HUES64 (cell line): ENCODE data around the gene LMX1B.

Experiments
- H3K27ac ChIP-seq: 2 replicates; pipeline ENCODE4 v1.7.0; 2013; ENCODE audit warnings: low read depth, low read length, inconsistent platforms
- H3K27me3 ChIP-seq: 2 replicates; pipeline ENCODE4 v1.6.1; 2013; ENCODE audit warnings: mild to moderate bottlenecking, low read length; ENCODE audit not compliant: insufficient read depth
- H3K36me3 ChIP-seq: 2 replicates; pipeline ENCODE4 v1.6.1; 2013; ENCODE audit warnings: mild to moderate bottlenecking, low read length; ENCODE audit not compliant: insufficient read depth
- H3K4me1 ChIP-seq: 2 replicates; pipeline ENCODE4 v1.6.1; 2013; ENCODE audit warnings: mild to moderate bottlenecking, low read length, moderate library complexity; ENCODE audit not compliant: insufficient read depth
- H3K4me3 ChIP-seq: 2 replicates; pipeline ENCODE4 v1.5.1; 2013; ENCODE audit warnings: mild to moderate bottlenecking, low read length, moderate library complexity
- H3K9ac ChIP-seq: 2 replicates; pipeline ENCODE4 v1.6.1; 2013; ENCODE audit warnings: mild to moderate bottlenecking, low read depth, low read length
- H3K9me3 ChIP-seq: 2 replicates; pipeline ENCODE4 v1.6.1; 2013; ENCODE audit warnings: low read depth, low read length; ENCODE audit not compliant: insufficient read depth
- WGBS: fragments of 150-250, 120-280 bp; methylation state at CpG from one replicate; pipeline ENCODE4 v1.1.7; 2013; ENCODE audit warnings: missing lambda C conversion rate; 5-methylcytosine and 5-hydroxymethylcytosine counted together

The LMX1B gene

DNA sequence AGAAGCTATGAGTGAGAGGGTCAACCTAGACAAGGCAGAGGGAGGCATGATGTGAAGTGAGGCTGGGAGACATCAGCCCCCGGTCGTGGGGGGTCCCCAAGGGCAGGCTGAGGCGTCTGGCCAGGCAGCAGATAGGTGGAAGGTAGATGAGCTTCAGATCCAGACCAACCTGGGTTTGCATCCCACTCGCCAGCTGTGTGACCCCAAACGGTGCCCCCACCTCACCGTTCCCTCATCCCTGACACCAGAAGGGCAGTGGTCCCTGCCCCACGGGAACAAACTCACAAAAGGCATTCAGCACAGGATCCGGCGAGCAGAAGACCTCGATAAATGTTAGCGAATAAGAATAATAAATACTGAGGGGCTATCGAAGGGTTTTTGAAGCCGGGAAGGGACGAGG lies 27.5 kb upstream of the LMX1B start:
- H3K27ac ChIP-seq, result no peak overlapping the region
- H3K9me3 ChIP-seq, result no peaks in the 10 kb centered on the region
- peaks cover 7% of the 10 kb centered on the region for H3K27me3 ChIP-seq
- H3K4me3 ChIP-seq, result no peak overlapping the region
- peaks cover 2% of the 10 kb centered on the region for H3K4me1 ChIP-seq
- no peak overlapping the region for H3K9ac ChIP-seq
- WGBS, result 93% methylated on average over 14 of the region's 14 CpGs
- no peaks in the 10 kb centered on the region for H3K36me3 ChIP-seq

DNA sequence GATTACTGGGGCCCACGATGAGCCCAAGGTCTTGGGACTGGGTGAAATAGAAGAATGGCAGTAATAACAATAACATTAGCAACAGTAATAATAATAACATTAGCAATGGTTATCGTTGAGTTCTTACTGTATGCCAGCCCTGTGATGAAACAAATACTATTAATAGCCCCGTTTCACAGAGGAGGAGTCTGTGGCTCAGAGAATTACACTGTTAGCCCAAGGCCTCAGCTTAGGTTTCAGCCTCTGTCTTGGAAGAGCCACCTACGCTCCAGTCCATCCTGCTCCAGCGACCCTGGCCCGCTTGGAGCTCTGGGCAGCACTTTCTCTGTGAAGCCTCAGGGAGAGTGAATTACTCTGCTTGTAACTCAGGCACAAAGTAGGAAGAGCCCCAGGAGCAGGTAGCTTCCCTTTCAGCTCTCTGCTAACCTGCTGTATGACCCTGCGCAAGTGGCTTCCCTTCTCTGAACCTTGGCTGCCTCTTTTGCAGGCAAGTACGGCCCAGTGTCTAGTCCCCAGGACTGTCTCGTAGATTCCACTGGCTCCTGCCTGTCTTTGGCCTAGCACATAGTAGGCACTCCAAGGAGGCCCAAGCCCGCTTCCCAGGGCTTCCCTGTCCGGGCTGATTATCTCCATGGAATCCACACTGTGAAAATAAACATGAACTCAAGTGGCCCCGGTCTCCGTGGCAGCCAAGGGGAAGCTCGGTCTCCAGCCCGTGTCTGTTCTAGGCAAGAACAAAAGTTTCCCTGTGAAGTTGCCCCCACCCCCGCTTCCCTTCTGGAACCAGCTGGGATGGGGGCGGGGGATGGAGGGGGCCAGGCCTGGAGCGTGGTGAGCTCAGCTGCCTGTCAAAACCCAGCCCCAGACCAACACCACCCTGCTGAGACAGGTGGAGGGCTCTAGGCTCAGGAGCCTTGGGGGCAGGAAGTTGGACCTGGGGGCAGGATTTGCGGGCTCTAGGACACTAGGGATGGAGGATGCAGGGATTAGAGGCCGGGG lies 26.2 kb upstream of the LMX1B start:
- no peak overlapping the region for H3K27ac ChIP-seq
- 71% methylated on average over 18 of the region's 20 CpGs for WGBS

DNA sequence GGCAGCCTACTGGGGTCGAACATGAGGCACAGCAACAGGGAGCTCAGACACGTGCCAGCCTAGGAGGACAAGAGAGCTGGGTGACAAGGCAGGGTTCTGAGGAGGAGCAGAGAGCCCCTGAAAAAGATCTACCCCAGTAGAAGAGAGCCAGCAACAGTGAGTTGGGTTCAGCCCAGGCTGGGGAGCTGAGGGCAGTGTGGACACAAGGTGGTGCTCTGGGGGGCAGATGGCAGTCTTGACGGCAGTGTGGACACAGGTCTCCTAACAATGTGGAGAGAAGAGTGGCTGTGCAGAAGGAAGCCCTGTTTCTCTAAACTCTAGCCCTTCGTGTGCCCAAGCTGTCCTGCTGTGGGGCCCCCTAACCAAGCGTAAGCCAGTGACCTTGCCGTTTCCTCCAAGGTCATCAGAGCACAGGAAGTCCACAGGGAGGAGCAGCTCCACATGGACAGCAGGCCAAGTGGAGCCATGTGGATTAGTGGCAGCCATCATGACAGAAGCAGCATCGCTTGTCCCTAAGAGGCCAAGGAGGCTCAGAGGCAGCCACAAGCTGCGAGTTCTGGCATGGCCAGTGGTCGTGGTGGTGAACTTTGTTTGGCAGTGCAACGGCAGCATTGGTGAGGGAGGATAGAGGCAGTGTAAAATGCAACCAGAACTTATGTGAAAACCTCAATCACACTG lies 25.1 kb upstream of the LMX1B start:
- 89% methylated on average over 10 of the region's 10 CpGs for whole genome bisulfite sequencing

More for the DNA sequence above, 26.2 kb upstream of the LMX1B start:
- Histone ChIP-seq H3K9me3 (no peaks in the 10 kb centered on the region), H3K4me1 (no peaks in the 10 kb centered on the region; the same call in 1 of the 2 replicates), H3K36me3 (no peaks in the 10 kb centered on the region), H3K4me3 (no peak overlapping the region), H3K27me3 (0 out of 2 replicates have a peak, but pooled peaks cover 2% of the 10 kb centered on the region), H3K9ac (no peak overlapping the region)

GRCh38 chr9:126589349-126589748 lies 24.4 kb upstream of the LMX1B start:
- Histone ChIP-seq H3K27me3 (no peaks in the 10 kb centered on the region), H3K36me3 (no peaks in the 10 kb centered on the region), H3K4me3 (no peak overlapping the region), H3K9me3 (no peaks in the 10 kb centered on the region), H3K27ac (no peak overlapping the region), H3K4me1 (no peaks in the 10 kb centered on the region; the same call in 1 of the 2 replicates), H3K9ac (no peak overlapping the region)
- 94% methylated on average over 5 of the region's 6 CpGs for WGBS

More for the DNA sequence above, 25.1 kb upstream of the LMX1B start:
- Histone ChIP-seq H3K4me3 (no peak overlapping the region), H3K27ac (no peak overlapping the region), H3K9me3 (no peaks in the 10 kb centered on the region), H3K9ac (no peak overlapping the region), H3K27me3 (no peaks in the 10 kb centered on the region), H3K36me3 (no peaks in the 10 kb centered on the region), H3K4me1 (no peaks in the 10 kb centered on the region; the same call in 1 of the 2 replicates)

GRCh38 chr9:126591083-126591482 lies 22.6 kb upstream of the LMX1B start:
- no peaks in the 10 kb centered on the region for H3K27me3 ChIP-seq

DNA sequence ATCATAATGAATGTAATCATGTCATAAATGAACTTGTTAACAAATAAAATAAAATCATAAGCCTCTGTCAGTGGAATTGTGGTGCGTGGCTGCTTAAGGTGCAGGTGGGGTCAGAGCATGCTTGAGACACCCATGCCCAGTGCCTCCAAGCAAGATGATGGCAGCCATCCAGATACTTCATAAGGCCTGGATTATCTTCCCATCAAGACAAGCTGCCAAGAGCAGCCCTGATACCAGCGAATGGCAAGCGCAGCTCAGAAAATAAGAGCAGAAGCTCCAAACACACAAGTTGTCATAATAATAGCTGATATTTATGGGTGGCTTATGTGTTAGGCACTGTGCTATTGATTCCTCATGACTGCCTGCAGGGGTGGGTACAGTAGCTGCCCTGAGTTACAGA lies 21.8 kb upstream of the LMX1B start:
- H3K9ac ChIP-seq, result no peak overlapping the region
- no peaks in the 10 kb centered on the region; the same call in 1 of the 2 replicates for H3K4me1 ChIP-seq
- H3K4me3 ChIP-seq, result no peak overlapping the region
- no peaks in the 10 kb centered on the region for H3K9me3 ChIP-seq
- H3K36me3 ChIP-seq, result no peaks in the 10 kb centered on the region
- H3K27me3 ChIP-seq, result no peaks in the 10 kb centered on the region
- no peak overlapping the region for H3K27ac ChIP-seq
- WGBS, result 98% methylated on average over 3 of the region's 3 CpGs

More at GRCh38 chr9:126591083-126591482, 22.6 kb upstream of the LMX1B start:
- Histone ChIP-seq H3K4me3 (no peak overlapping the region), H3K9ac (no peak overlapping the region), H3K9me3 (no peaks in the 10 kb centered on the region), H3K36me3 (no peaks in the 10 kb centered on the region), H3K27ac (no peak overlapping the region), H3K4me1 (no peaks in the 10 kb centered on the region; the same call in 1 of the 2 replicates)
- WGBS, result 90% methylated on average over 2 of the region's 3 CpGs

DNA sequence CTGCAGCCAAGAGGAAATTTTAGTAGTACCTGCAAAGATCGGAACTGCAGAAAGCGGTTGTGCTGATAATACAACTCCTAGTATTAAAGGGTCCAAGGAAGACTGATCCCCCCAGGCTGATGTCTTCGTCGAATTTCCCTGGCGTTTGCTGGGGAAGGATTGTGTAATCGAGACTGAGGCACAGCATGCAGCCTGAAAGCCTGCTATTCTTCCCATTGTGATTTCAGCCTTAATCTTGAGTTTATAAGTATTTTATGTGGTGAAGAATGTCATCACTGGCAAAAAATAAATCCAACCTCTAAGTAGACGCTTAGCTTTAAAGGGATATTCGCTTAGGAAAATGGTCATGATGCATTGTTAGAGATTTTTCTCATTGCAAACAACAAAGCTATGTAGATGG lies 21.3 kb upstream of the LMX1B start:
- H3K27ac ChIP-seq, result no peak overlapping the region
- no peaks in the 10 kb centered on the region for H3K36me3 ChIP-seq
- H3K9me3 ChIP-seq, result no peaks in the 10 kb centered on the region
- no peak overlapping the region for H3K4me3 ChIP-seq
- H3K9ac ChIP-seq, result no peak overlapping the region
- 64% methylated on average over 7 of the region's 8 CpGs for WGBS
- no peaks in the 10 kb centered on the region for H3K27me3 ChIP-seq
- H3K4me1 ChIP-seq, result no peaks in the 10 kb centered on the region

GRCh38 chr9:126595982-126596381 lies 17.7 kb upstream of the LMX1B start:
- Histone ChIP-seq H3K9ac (no peak overlapping the region), H3K9me3 (no peaks in the 10 kb centered on the region), H3K4me1 (no peaks in the 10 kb centered on the region), H3K4me3 (no peak overlapping the region), H3K36me3 (no peaks in the 10 kb centered on the region), H3K27me3 (no peaks in the 10 kb centered on the region; the same call in 1 of the 2 replicates), H3K27ac (no peak overlapping the region)
- WGBS, result 86% methylated on average over 2 of the region's 2 CpGs

DNA sequence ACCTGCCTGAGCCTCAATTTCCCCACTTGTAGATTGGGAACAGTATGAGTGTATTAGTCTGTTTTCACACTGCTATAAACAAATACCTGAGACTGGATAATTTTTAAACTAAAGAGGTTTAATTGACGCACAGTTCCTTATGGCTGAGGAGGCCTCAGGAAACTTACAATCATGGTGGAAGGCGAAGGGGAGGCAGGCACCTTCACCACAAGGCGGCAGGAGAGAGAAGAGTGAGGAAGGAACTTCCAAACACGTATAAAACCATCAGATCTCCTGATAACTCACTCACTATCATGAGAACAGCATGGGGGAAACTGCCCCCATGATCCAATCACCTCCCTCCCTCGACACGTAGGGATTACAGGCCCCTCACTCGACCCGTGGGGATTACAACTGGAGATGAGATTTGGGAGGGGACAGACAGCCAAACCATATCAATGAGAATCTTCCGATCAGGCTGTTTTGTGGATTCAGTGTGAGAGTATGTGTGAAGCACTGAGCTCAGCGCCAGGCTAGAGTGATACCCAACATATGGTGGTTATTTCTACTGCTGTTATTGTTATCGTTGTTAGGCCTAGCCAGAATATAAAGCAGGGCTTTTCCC lies 14.6 kb upstream of the LMX1B start:
- H3K36me3 ChIP-seq, result no peaks in the 10 kb centered on the region
- 44% methylated on average over 11 of the region's 11 CpGs for WGBS

GRCh38 chr9:126604059-126605055 lies 9.4 kb upstream of the LMX1B start:
- Histone ChIP-seq H3K27me3 (peaks cover 40% of the 10 kb centered on the region), H3K4me3 (no peak overlapping the region), H3K36me3 (no peaks in the 10 kb centered on the region), H3K27ac (no peak overlapping the region), H3K9me3 (no peaks in the 10 kb centered on the region), H3K9ac (no peak overlapping the region), H3K4me1 (no peaks in the 10 kb centered on the region)
- WGBS, result 86% methylated on average over 17 of the region's 17 CpGs

More for the DNA sequence above, 14.6 kb upstream of the LMX1B start:
- Histone ChIP-seq H3K27ac (no peak overlapping the region), H3K4me3 (no peak overlapping the region), H3K9me3 (no peaks in the 10 kb centered on the region), H3K4me1 (no peaks in the 10 kb centered on the region), H3K27me3 (peaks cover 6% of the 10 kb centered on the region), H3K9ac (no peak overlapping the region)
